HepG2 (cell line): Measurements from ENCODE around the gene CCDC97. TPM values are rescaled to one million over a fixed set of nuclear protein-coding genes. Genes with fewer than 3 reads are reported as not detected.

Source experiments
- DMAP1 ChIP-seq: IDR thresholded peaks from 2 replicates; pipeline ENCODE4 v1.6.1; 2016
- FOSL2 ChIP-seq: sonication (generic); formaldehyde crosslinking; IDR thresholded peaks from 2 replicates; pipeline ENCODE4 v1.4.0; 2020; ENCODE audit warnings: missing genetic modification reagents
- HIC2 ChIP-seq: sonication (generic); formaldehyde crosslinking; IDR thresholded peaks from 2 replicates; pipeline ENCODE4 v1.9.0; 2022; ENCODE audit warnings: low read depth, missing genetic modification reagents
- HMGXB4 ChIP-seq, 2 experiments: sonication (generic) in 1 of 2; formaldehyde crosslinking in 1 of 2; IDR thresholded peaks; 2 replicates each; pipeline versions ENCODE4 v1.4.0 to v1.6.1; 2018 to 2020; ENCODE audit warnings: missing genetic modification reagents in 2 of 2, borderline replicate concordance in 1 of 2, low read depth in 1 of 2, mild to moderate bottlenecking in 1 of 2, missing biosample characterization in 1 of 2
- MTA1 ChIP-seq: sonication (generic); formaldehyde crosslinking; IDR thresholded peaks from 2 replicates; pipeline ENCODE4 v1.4.0; 2020; ENCODE audit warnings: missing genetic modification reagents, mild to moderate bottlenecking, borderline replicate concordance
- NCOA5 ChIP-seq: sonication (generic); formaldehyde crosslinking; IDR thresholded peaks from 2 replicates; pipeline ENCODE4 v1.4.0; 2020; ENCODE audit warnings: missing genetic modification reagents
- NFE2 ChIP-seq: sonication (generic); formaldehyde crosslinking; IDR thresholded peaks from 2 replicates; pipeline ENCODE4 v1.4.0; 2020; ENCODE audit warnings: missing genetic modification reagents
- PAXIP1 ChIP-seq: sonication (generic); formaldehyde crosslinking; conservative IDR thresholded peaks from 2 replicates; pipeline ENCODE4 v1.4.0; 2020; ENCODE audit warnings: mild to moderate bottlenecking, missing genetic modification reagents, moderate library complexity
- RAD21 ChIP-seq: fragments of 450-650 bp; formaldehyde crosslinking; IDR thresholded peaks from 2 replicates; pipeline ENCODE4 v1.5.0; 2020; ENCODE audit warnings: mild to moderate bottlenecking
- SKI ChIP-seq: fragments of 450-650 bp; IDR thresholded peaks from one replicate; pipeline ENCODE4 v1.6.1; 2018; ENCODE audit warnings: mild to moderate bottlenecking; ENCODE audit not compliant: partially characterized antibody
- TEAD3 ChIP-seq: optimal IDR thresholded peaks from 2 replicates; pipeline ENCODE3; 2016; ENCODE audit warnings: borderline replicate concordance
- TGIF2 ChIP-seq: IDR thresholded peaks from 2 replicates; pipeline ENCODE4 v1.6.1; 2016; ENCODE audit warnings: control low read depth, missing compliant biosample characterization
- TP53 ChIP-seq: sonication (generic); formaldehyde crosslinking; conservative IDR thresholded peaks from 2 replicates; pipeline ENCODE4 v1.4.0; 2020; ENCODE audit warnings: missing genetic modification reagents
- ZFP90 ChIP-seq: sonication (generic); formaldehyde crosslinking; IDR thresholded peaks from 2 replicates; pipeline ENCODE4 v1.8.0; 2022; ENCODE audit warnings: missing genetic modification reagents, mild to moderate bottlenecking, inconsistent platforms, borderline replicate concordance
- ZMYM3 ChIP-seq: sonication (generic); formaldehyde crosslinking; IDR thresholded peaks from 2 replicates; pipeline ENCODE4 v1.5.1; 2020; ENCODE audit warnings: mild to moderate bottlenecking, missing genetic modification reagents
- ZNF143 ChIP-seq: sonication (generic); formaldehyde crosslinking; IDR thresholded peaks from 2 replicates; pipeline ENCODE4 v1.4.0; 2020; ENCODE audit warnings: missing genetic modification reagents
- ZNF33B ChIP-seq: sonication (generic); formaldehyde crosslinking; IDR thresholded peaks from 2 replicates; pipeline ENCODE4 v1.5.1; 2020; ENCODE audit warnings: mild to moderate bottlenecking, missing genetic modification reagents
- ZNF503 ChIP-seq: sonication (generic); formaldehyde crosslinking; IDR thresholded peaks from 2 replicates; pipeline ENCODE4 v1.4.0; 2020; ENCODE audit warnings: missing genetic modification reagents
- ZNF749 ChIP-seq: sonication (generic); formaldehyde crosslinking; IDR thresholded peaks from 2 replicates; pipeline ENCODE4 v1.8.0; 2022; ENCODE audit warnings: mild to moderate bottlenecking, missing genetic modification reagents, moderate library complexity, borderline replicate concordance
- ZSCAN25 ChIP-seq: sonication (generic); formaldehyde crosslinking; IDR thresholded peaks from 2 replicates; pipeline ENCODE4 v1.8.0; 2022; ENCODE audit warnings: mild to moderate bottlenecking, missing genetic modification reagents
- polyA plus RNA-seq, 8 experiments: library from polyadenylated mRNA; depleted of rRNA in 3 of 8; stranded (reverse) in 7 of 8; unstranded in 1 of 8; fragments of >200 nt; fragmentation: Illumina TruSeq in 4 of 8; extraction: Trizol in 4 of 8; gene quantifications; 2 replicates each; pipeline versions ENCODE4 v1.2.1 to v1.2.3, GENCODE V29; 2011 to 2016; ENCODE audit warnings: low read depth in 4 of 8, missing spikeins in 1 of 8, mixed read lengths in 1 of 8; ENCODE audit not compliant: insufficient read depth in 1 of 8
- total RNA-seq, 5 experiments: library from RNA; depleted of rRNA; stranded (reverse); fragments of >200 nt; fragmentation: Illumina TruSeq; extraction: Trizol; gene quantifications; 2 replicates each; pipeline ENCODE4 v1.2.3, GENCODE V29; 2016; ENCODE audit warnings: low read depth in 1 of 5

CCDC97 gene
- total and polyA plus RNA-seq, 2 of the 13 experiments (the other 11 are each of a cell fraction or from before 2014, with no cell fraction given): 6.2 to 7.3 TPM

- TF ChIP-seq ZNF503 (0 out of 2 replicates have a peak, but pooled peaks have one; percentile 46), NCOA5 (CRISPR knock-in tag) (no peak), ZNF749 (CRISPR knock-in tag) (0 out of 2 replicates have a peak, but pooled peaks have one; percentile 27), TGIF2 (peak; percentile 37; the same call in 1 of the 2 replicates), NFE2 (no peak), PAXIP1 (CRISPR knock-in tag) (0 out of 2 replicates have a peak, but pooled peaks have one; percentile 31), SKI (peak; percentile 45), ZMYM3 (CRISPR knock-in tag) (0 out of 2 replicates have a peak, but pooled peaks have one; percentile 20), ZNF143 (peak; percentile 15; the same call in 1 of the 2 replicates), HIC2 (peak; percentile 18; the same call in 1 of the 2 replicates), FOSL2 (CRISPR knock-in tag) (peak; percentile 55; the same call in 1 of the 2 replicates), ZNF33B (CRISPR knock-in tag) (0 out of 2 replicates have a peak, but pooled peaks have one; percentile 65), ZSCAN25 (CRISPR knock-in tag) (peak; percentile 34; the same call in 1 of the 2 replicates), ZFP90 (0 out of 2 replicates have a peak, but pooled peaks have one; percentile 27), TEAD3 (CRISPR knock-in tag) (peak; percentile 90), HMGXB4 (CRISPR knock-in tag; IDR thresholded peaks at IDR 0.05; ENCODE audit: borderline replicate concordance in 1 of 2, low read depth in 1 of 2) (peak; percentile 35 to 70; a peak in 2 of 4 replicates), RAD21 (CRISPR knock-in tag) (peak; percentile 63; the same call in 1 of the 2 replicates), TP53 (CRISPR knock-in tag) (no peak), DMAP1 (CRISPR knock-in tag) (peak; percentile 23; the same call in 1 of the 2 replicates), MTA1 (CRISPR knock-in tag) (no peak)
Observed at GRCh38 chr19:41321600-41322270, 11.8 kb downstream of the CCDC97 start (continued).
